GM12875 (cell line): Measurements from ENCODE around the gene XRN1.

Source experiments
- H3K4me3 ChIP-seq: one replicate; pipeline ENCODE4 v1.5.1; 2011; ENCODE audit warnings: low read depth, low read length, control low read depth
- TF ChIP-seq, protein P1 (sequence below): IDR thresholded peaks from 2 replicates; pipeline ENCODE4 v1.5.1; 2011; ENCODE audit warnings: low read depth, mild to moderate bottlenecking, control low read depth, inconsistent platforms, low read length, moderate library complexity, borderline replicate concordance; ENCODE audit not compliant: insufficient read depth

XRN1 gene

DNA sequence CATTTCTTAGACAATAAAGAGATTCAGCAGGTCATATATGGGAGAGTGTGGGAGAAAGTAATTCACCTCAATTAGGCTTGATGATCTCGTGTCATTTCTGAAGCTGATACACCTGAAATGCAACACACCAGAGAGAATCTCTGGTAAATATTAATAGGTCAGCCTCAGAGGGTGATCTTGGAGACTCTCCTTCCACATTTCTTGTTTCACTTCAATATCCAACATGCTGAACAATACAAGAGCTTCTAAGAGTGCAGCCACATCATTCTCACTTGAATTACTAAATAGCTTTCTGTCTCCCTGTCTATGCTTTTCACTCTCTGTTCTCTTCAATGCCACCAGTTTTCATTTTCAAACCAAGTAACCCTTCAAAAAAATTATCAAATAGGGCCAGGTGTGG is 151.3 kb downstream of the XRN1 start:
- no peak overlapping the region for H3K4me3 ChIP-seq
- TF ChIP-seq, protein P1, sequence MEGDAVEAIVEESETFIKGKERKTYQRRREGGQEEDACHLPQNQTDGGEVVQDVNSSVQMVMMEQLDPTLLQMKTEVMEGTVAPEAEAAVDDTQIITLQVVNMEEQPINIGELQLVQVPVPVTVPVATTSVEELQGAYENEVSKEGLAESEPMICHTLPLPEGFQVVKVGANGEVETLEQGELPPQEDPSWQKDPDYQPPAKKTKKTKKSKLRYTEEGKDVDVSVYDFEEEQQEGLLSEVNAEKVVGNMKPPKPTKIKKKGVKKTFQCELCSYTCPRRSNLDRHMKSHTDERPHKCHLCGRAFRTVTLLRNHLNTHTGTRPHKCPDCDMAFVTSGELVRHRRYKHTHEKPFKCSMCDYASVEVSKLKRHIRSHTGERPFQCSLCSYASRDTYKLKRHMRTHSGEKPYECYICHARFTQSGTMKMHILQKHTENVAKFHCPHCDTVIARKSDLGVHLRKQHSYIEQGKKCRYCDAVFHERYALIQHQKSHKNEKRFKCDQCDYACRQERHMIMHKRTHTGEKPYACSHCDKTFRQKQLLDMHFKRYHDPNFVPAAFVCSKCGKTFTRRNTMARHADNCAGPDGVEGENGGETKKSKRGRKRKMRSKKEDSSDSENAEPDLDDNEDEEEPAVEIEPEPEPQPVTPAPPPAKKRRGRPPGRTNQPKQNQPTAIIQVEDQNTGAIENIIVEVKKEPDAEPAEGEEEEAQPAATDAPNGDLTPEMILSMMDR, result no peak

DNA sequence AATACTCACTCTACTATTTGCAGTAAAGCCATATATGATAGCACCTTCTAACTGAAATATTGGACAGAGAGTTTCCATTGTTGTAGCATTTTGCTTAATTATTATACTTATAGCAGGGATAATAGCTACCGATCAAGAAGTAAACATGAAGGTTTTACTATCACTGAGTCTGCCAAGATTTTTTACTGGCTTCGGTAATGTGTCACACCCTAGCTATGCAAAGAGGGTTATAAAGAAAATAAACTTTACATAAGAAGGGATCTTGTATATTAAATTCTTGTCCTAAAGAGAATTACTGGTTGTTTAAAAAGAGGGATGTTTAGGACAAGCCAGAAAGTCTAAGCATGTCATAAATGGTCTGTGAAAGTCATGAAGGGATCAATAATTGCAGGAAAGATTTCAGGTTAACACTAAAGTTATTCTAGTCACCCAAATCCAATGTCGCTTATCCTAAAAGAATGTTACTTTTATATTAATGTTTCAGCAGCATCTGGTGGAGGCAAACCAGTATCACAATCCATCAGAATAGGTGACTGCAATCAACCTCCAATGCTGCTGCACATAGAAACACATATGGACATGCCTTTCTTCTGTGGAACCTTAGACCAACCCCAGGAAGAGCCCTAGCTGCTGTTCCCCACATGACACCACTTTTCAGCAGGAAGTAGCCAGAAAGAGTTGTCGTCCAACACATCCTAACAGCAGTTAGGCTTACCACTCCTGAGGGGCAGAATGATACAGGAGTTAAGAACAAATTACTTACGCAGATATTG is 159.8 kb downstream of the XRN1 start:
- TF ChIP-seq, protein P1, result no peak
- H3K4me3 ChIP-seq, result no peak overlapping the region

DNA sequence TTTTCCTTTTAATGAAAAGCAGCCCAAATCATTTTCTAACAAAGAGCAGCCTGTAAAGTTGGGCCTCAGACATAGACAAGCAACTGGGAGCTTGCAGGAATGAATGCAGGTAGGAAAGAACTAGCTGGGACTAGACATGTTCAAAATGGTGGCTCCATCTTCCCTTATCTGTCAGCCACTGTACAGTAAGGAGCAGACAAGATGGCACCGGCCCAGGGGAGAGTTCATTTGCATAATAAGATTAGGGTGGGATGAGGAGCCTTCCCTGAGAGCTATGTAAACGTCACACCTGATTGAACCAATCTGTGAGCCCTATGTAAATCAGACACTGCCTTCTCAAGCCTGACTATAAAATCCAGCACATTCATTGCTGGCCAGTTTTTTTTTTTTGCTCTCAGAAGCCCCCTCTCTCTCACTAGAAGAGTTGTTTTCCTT is 162.7 kb downstream of the XRN1 start:
- TF ChIP-seq, protein P1, result no peak
- no peak overlapping the region for H3K4me3 ChIP-seq

DNA sequence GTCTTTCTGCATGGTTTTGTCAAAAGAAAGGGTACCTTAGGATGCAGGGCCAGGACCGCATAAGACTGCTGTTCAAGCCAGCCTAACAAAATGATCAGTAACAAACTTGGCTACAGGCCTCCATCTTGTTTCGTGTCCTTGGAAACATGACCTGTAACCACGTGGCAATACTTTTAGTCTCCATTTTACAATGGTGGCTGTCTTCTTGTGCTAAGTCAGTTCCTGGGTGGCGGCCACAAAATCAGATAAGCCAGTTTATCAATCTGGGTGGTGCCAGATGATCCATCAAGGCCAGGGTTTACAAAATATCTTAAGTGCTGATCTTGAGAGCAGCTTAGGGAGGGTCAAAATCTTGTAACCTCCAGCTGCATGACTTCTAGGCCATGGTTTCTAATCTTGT is 165.3 kb downstream of the XRN1 start:
- no peak overlapping the region for H3K4me3 ChIP-seq
- TF ChIP-seq, protein P1, result no peak

DNA sequence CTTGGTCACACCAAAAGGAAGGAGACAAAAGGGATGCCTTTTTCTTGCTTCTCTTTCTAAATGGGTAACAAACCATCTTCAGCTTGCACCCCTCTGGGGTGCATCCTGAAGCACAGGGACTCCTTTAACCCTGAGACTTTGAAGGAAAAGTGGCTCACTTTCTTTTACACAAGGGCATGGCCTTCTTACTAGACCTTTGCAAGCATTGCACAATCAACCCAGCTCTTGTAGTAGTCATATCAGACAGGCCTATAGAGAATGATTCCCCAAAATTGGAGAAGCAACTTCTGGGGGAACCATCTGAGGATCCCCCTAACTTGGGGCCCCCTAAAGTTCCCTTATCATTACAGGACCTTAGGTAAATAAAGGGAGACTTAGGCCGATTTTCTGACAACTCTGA is 166.4 kb downstream of the XRN1 start:
- TF ChIP-seq, protein P1, result no peak
- no peak overlapping the region for H3K4me3 ChIP-seq

DNA sequence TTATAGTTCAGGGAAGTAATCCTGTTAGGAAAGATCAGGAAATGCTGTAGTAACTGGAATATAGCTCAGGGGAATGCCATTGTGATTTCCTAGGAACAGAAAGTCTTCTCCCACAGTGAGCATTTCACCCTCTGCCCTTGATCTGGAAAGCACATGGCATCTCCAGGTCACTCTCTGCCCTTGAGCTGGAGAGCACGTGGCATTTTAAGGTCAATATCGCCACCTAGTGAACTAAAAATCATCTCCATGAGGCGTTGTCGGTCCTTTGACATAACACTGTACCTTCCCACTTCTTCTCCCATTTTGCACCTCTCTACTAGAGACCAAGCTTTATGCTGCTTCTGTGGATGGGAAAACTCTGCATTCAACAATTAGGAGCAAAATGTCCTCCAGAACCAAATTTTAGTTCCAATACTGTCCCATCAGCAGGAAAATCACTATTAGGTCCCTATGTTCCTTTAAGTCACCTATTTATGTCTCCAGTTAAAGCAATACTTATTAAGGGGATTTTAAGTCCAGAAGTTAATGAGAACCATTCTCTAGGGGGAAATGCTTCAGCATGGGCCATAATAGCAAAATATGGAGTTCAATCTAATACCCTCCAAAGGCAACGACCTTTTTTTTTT is 167.8 kb downstream of the XRN1 start:
- TF ChIP-seq, protein P1, result peak; percentile 55
- H3K4me3 ChIP-seq, result no peak overlapping the region

DNA sequence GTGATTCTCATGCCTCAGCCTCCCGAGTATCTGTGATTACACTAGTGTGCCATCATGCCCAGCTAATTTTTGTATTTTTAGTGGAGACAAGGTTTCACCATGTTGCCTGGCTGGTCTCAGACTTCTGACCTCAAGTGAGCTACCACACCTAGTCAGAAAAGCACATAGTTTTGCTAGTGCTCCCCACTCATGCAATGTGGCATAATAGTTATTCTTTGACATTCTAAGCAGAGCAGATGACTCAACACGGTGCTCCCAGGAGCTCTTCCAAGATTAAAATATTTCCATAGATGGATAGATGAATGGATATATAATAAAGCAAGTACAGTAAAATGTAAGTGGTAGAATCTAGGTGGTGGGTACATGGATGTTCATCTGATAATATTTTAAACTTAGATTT is 169.4 kb downstream of the XRN1 start:
- no peak overlapping the region for H3K4me3 ChIP-seq
- TF ChIP-seq, protein P1, result no peak
